ENCODE measurements around the gene PEF1.

- TF ChIP-seq CTCF (IDR thresholded peaks at IDR 0.05) = no peak
- no peak for TF ChIP-seq EP300 (IDR thresholded peaks at IDR 0.05)
- no peak for TF ChIP-seq POLR2A (IDR thresholded peaks at IDR 0.05)
- no peak for TF ChIP-seq POLR2AphosphoS5 (IDR thresholded peaks at IDR 0.05)
Observed at GRCh38 chr1:31648190-31648589, 3.5 kb upstream of the PEF1 start.
